Measurements from ENCODE around the gene TRIM25. TPM values are rescaled to one million over a fixed set of nuclear protein-coding genes. Genes with fewer than 3 reads are reported as not detected.

Gene TRIM25
- total RNA-seq, 1 donor, result 28.9 TPM

DNA sequence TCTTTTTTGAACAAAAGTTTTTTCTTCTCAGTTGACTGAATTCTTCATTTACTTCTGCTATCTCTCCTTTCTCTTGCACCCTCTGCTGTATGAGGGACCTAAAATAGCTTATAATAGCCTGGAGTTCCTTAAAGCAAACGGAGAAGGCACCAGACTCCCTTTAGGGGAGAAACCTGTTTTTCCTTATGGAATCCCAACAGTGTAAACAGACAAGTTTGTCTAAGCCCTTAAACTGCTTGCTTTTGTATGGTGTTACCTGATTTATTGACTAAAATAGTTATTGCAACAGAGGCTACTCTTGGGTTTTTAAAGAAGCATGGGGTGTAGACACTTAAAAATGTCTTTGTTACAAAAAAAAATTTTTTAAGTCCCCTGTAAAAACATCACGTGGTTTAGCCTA lies 12.9 kb upstream of the TRIM25 start:
- H3K4me3 ChIP-seq (ENCODE audit: low read depth, low read length), result no peak overlapping the region
- no peak for DNase-seq (ENCODE audit: low read depth)
- TF ChIP-seq, protein P1, sequence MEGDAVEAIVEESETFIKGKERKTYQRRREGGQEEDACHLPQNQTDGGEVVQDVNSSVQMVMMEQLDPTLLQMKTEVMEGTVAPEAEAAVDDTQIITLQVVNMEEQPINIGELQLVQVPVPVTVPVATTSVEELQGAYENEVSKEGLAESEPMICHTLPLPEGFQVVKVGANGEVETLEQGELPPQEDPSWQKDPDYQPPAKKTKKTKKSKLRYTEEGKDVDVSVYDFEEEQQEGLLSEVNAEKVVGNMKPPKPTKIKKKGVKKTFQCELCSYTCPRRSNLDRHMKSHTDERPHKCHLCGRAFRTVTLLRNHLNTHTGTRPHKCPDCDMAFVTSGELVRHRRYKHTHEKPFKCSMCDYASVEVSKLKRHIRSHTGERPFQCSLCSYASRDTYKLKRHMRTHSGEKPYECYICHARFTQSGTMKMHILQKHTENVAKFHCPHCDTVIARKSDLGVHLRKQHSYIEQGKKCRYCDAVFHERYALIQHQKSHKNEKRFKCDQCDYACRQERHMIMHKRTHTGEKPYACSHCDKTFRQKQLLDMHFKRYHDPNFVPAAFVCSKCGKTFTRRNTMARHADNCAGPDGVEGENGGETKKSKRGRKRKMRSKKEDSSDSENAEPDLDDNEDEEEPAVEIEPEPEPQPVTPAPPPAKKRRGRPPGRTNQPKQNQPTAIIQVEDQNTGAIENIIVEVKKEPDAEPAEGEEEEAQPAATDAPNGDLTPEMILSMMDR (IDR thresholded peaks at IDR 0.05; ENCODE audit: insufficient read depth, low read depth, low read length), result no peak

DNA sequence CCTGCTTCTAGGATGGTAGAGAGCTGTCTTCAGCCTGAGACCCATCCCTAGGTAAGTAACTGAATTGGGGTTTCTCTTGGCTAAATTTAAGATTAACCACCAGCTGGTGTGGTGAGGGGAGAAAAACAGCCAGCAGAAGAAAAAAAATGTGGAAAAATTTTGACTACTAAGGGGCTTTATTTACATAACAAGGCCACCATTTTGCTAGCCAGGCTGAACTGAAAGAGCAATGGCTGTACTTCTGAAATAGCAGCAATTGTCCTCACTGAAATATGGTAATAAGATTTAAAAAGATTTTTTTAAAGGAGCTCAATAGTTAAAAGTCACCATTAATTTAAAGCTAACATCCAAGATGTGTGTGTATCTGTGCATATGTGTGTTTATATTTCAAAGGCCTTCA lies 12.4 kb upstream of the TRIM25 start:
- H3K4me3 ChIP-seq (ENCODE audit: low read depth, low read length), result no peak overlapping the region
- TF ChIP-seq, protein P1 (IDR thresholded peaks at IDR 0.05; ENCODE audit: insufficient read depth, low read depth, low read length), result no peak
- no peak for DNase-seq (ENCODE audit: low read depth)

DNA sequence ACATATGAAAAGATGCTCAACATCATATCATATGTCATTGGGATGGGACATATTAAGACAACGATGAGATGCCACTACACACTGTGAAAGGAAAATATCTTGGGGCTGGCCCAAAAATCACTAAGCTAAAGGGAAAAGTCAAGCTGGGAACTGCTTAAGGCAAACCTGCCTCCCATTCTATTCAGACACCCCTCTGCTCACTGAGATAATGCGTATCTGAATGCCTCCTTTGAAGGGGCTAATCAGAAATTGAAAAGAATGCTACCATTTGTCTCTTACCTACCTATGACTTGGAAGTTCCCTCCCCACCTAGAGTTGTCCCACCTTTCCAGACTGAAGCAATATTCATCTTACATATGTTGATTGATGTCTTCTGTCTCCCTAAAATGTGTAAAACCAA lies 11.2 kb upstream of the TRIM25 start:
- no peak for DNase-seq (ENCODE audit: low read depth)
- TF ChIP-seq, protein P1 (IDR thresholded peaks at IDR 0.05; ENCODE audit: insufficient read depth, low read depth, low read length), result no peak
- H3K4me3 ChIP-seq (ENCODE audit: low read depth, low read length), result no peak overlapping the region

DNA sequence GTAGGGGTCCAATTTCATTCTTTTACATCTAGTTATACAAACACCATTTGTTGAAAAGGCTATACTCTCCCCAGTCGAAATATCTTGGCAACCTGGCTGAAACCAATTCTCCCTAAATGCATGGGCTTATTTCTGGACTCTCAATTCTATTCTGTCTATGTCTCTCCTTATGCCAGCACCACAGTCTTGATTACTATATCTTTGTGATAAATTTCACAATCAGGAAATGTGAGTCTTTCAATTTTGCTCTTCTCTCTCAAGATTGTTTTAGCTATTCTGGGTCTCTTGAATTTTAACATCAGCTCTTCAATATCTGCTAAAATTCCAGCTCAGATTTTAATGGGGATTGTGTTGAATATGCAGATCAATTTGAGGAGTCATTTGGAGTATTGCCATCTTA lies 5.9 kb upstream of the TRIM25 start:
- H3K4me3 ChIP-seq (ENCODE audit: low read depth, low read length), result no peak overlapping the region
- no peak for DNase-seq (ENCODE audit: low read depth)
- TF ChIP-seq, protein P1 (IDR thresholded peaks at IDR 0.05; ENCODE audit: insufficient read depth, low read depth, low read length), result no peak

DNA sequence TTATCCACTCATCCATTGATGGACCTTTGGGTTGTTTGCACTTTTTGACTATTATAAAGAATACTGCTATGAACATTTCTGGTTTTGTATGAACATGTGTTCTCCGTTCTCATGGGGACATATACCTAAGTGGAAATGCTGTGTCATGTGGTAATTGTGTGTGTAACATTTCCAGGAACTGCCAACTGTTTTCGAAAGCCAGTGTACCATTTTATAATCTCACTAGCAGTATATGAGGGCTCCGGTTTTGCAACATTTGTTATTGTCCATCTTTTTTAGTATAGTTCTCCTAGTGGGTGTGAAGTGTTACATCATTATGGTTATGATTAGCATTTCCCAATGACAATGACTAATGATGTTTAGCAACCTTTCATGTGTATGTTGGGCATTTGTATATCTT lies 5.1 kb upstream of the TRIM25 start:
- TF ChIP-seq, protein P1 (IDR thresholded peaks at IDR 0.05; ENCODE audit: insufficient read depth, low read depth, low read length), result no peak
- H3K4me3 ChIP-seq (ENCODE audit: low read depth, low read length), result no peak overlapping the region
- DNase-seq (ENCODE audit: low read depth), result peak; percentile 72

DNA sequence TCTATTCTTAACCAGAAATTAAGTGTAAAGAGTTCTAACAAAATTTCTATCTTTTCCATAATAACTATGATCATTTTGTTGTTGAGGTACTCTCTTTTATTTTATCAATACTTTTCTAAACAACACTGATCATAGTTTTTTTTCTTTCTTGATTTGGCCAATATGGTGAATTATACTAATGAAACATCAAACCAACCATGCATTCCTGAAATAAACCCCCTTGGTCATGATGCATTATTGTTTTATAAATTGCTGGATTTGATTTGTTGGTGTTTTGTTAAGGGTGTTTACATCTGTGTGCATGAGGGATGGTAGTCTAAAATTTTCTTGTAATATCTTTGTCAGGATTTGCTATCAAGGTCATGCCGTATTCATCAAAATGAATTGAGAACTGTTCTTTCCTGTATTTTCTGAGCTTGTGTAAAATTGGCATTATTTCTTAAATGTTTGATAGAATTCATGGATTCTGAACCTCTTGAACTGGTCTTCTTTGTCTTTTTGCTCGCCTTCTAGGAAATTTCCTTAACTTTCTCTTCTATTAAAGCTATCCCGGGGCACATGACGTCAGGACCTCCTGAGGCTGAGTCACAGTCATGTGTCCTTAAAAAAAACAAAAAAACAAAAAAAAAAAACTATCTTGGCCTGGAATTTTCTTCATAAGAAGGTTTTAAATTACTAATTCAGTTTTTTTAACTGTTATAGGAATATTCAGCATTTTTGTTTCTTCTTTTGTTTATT lies 3.9 kb upstream of the TRIM25 start:
- TF ChIP-seq, protein P1 (IDR thresholded peaks at IDR 0.05; ENCODE audit: insufficient read depth, low read depth, low read length), result no peak
- peak; percentile 48 for DNase-seq (ENCODE audit: low read depth)
- H3K4me3 ChIP-seq (ENCODE audit: low read depth, low read length), result no peak overlapping the region
